HFF-Myc (cell line): ENCODE measurements around the gene RERE.
A peak's percentile ranks its signal among the peaks of the same experiment; 100 is the strongest.

Experiments
- DNase-seq: peaks from one replicate; pipeline ENCODE4 v3.0.0-alpha.2; 2011; ENCODE audit warnings: low read depth; ENCODE audit errors: extremely low read depth
- H3K4me3 ChIP-seq: replicated peaks from 2 replicates; pipeline ENCODE4 v1.5.1; 2011; ENCODE audit warnings: low read depth, mild to moderate bottlenecking, control low read depth, low read length
- TF ChIP-seq, protein P1 (sequence below): IDR thresholded peaks from 2 replicates; pipeline ENCODE4 v1.5.1; 2012; ENCODE audit warnings: mild to moderate bottlenecking, low read depth, low read length, control low read depth; ENCODE audit errors: missing control alignments

Gene RERE

DNA sequence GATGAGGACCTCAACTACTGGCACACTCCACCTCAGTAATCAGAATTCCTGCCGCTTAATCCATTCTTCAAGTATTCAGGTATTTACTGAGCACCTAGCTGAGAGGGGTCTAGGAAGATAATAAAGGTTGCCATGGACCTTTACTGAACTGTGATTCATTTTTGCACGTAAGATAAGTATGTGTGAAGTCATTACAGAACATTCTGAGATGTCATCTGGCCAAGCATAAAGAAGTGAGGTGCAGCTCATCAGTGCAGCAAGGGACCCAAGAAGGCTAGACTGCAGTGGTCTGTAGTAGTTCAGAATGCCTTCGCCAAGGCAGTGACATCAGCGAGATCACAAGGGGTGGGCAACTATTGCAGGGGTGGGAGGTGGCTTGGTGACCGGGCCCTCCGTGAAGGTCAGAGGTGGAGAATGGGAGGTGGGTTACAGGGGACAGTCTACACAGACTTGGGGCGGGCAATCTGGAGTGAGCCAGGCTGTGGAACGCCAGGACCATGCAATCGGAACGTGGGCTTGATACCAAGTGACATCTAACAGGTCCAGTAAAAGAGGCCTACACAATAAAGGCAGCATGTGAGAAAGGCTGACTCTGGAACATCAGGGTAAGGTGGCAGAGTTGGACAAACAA, 392.2 kb downstream of the RERE start:
- DNase-seq: no peak
- TF ChIP-seq, protein P1, sequence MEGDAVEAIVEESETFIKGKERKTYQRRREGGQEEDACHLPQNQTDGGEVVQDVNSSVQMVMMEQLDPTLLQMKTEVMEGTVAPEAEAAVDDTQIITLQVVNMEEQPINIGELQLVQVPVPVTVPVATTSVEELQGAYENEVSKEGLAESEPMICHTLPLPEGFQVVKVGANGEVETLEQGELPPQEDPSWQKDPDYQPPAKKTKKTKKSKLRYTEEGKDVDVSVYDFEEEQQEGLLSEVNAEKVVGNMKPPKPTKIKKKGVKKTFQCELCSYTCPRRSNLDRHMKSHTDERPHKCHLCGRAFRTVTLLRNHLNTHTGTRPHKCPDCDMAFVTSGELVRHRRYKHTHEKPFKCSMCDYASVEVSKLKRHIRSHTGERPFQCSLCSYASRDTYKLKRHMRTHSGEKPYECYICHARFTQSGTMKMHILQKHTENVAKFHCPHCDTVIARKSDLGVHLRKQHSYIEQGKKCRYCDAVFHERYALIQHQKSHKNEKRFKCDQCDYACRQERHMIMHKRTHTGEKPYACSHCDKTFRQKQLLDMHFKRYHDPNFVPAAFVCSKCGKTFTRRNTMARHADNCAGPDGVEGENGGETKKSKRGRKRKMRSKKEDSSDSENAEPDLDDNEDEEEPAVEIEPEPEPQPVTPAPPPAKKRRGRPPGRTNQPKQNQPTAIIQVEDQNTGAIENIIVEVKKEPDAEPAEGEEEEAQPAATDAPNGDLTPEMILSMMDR: no peak
- H3K4me3 ChIP-seq: no peak overlapping the region

DNA sequence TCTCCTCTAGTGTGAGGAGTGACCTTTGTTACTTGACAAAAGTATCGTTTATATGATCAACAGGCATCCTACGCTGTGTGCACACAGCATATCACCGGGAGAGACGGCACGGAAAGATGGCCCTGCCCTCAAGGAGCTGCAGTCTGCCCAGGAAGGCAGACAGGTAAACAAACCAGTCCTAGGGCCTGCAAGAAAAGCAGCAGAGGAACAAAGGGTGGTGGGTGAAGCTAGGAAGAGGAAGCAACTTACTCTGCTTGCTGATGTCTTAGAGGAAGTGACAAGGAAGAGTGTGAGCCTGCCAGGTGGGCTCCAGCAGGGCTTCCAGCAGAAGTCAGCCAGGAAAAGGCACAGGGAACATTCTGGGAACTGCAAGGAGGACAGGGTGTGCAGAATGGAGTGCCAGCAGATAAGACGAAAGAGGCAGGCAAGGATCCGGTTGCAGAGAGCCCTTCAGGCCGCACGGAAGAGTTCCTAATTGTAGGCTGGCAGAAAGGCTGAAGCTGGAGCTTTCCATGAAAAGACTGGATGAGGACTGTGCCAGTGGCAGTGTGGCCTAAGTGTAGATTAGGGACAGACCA, 392.8 kb downstream of the RERE start:
- H3K4me3 ChIP-seq: peak overlapping the region; percentile 50
- no peak for DNase-seq
- TF ChIP-seq, protein P1: no peak

- TF ChIP-seq, protein P1: no peak
- no peak for DNase-seq
- H3K4me3 ChIP-seq: peak overlapping the region; percentile 59
Observed at GRCh38 chr1:8423692-8424538, 393.5 kb downstream of the RERE start.

DNA sequence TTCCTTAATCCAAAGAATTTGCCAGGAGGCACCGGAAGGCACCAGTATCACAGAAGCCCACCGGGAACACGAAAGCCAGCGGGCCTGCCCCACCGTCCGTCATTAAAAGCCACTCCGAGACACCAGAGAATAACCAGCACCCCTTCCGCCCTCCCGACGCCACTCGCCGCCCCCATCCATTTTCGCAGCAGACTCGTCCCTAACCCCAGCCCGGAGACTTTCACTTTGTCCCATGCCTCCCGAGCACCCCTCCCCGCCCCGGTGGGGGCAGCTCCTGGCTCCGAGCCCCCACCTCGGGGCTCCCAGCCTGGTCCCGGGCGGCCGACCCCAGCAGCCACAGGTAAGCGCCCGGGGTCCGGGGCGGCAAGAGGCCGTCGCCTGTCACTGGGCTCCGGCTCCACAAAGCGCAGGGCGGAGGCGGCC, 394.2 kb downstream of the RERE start:
- TF ChIP-seq, protein P1: no peak
- H3K4me3 ChIP-seq: peak overlapping the region; percentile 59
- DNase-seq: no peak

GRCh38 chr1:8422510-8423268, 394.8 kb downstream of the RERE start:
- peak overlapping the region; percentile 59 for H3K4me3 ChIP-seq
- DNase-seq: no peak

DNA sequence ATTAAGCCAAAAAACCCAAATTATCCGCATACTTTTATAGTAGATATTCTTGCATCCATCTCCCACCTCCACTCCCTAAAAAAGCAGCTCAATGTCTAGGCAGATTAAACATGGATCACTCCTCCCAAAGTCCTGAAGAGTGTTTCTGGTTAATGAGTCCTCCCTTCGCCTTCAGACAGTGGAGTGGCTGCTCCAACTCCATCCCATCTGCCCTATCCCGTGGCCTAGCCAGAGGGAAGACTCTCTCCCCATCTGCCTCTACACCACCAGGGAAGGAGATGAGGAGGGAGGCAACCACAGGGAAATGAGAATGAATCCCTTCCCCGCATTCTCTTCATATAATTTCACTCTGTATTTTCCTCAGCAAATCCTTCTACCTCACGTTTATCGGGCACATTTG, 395.7 kb downstream of the RERE start:
- peak overlapping the region; percentile 59 for H3K4me3 ChIP-seq
- DNase-seq: no peak
- TF ChIP-seq, protein P1: no peak

More at GRCh38 chr1:8422510-8423268, 394.8 kb downstream of the RERE start:
- TF ChIP-seq, protein P1: no peak
